Loucy (cell line): ENCODE results near the gene AHNAK2.

ENCODE experiments used
- EZH2phosphoT487 ChIP-seq: fragments of 200-600 bp; IDR thresholded peaks from 2 replicates; pipeline ENCODE4 v1.6.1; 2018; ENCODE audit warnings: antibody characterized with exemption, mild to moderate bottlenecking, moderate library complexity, borderline replicate concordance
- TF ChIP-seq, protein P1 (sequence below): fragments of 200-600 bp; sonication (generic); conservative IDR thresholded peaks from 2 replicates; pipeline ENCODE4 v1.5.1; 2014; ENCODE audit warnings: mild to moderate bottlenecking, antibody characterized with exemption, low read length

DNA sequence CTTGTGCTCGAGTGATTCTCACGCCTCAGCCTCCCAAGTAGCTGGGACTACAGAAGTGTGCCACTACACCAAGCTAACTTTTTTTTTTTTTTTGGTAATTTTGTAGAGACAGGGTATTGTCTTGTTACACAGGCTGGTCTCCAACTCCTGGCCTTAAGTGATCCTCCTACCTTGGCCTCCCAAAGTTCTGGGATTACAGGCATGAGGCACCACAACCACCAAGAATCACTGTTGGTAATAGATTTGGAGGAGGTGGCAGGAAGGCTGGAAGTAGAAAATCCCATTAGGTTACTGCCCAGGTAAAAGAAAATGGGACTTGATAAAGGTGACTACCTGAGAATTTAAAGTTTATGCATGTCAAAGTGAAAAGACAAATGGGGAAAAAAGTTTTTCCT is 44.1 kb upstream of the AHNAK2 start:
- TF ChIP-seq, protein P1, sequence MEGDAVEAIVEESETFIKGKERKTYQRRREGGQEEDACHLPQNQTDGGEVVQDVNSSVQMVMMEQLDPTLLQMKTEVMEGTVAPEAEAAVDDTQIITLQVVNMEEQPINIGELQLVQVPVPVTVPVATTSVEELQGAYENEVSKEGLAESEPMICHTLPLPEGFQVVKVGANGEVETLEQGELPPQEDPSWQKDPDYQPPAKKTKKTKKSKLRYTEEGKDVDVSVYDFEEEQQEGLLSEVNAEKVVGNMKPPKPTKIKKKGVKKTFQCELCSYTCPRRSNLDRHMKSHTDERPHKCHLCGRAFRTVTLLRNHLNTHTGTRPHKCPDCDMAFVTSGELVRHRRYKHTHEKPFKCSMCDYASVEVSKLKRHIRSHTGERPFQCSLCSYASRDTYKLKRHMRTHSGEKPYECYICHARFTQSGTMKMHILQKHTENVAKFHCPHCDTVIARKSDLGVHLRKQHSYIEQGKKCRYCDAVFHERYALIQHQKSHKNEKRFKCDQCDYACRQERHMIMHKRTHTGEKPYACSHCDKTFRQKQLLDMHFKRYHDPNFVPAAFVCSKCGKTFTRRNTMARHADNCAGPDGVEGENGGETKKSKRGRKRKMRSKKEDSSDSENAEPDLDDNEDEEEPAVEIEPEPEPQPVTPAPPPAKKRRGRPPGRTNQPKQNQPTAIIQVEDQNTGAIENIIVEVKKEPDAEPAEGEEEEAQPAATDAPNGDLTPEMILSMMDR = no peak
- TF ChIP-seq EZH2phosphoT487 = no peak
